ENCODE results near the gene KBTBD4.
"Not testable (repeated sequence)": the region's sequence is repeated elsewhere in the genome, so short reads cannot be mapped to it uniquely, and the experiment has no call there.

KBTBD4 gene

GRCh38 chr11:47564933-47565339 lies 13.8 kb downstream of the KBTBD4 start:
- no peak for DNase-seq (ENCODE audit: low spot score)
- in situ Hi-C loops (cut with MboI; ENCODE audit: low sequenced_read_pairs, unreplicated experiment), result no loop called here
- no peak for TF ChIP-seq CTCF (IDR thresholded peaks at IDR 0.05; ENCODE audit: borderline replicate concordance, control extremely low read depth, extremely low read depth, insufficient read depth, missing control alignments)

- in situ Hi-C loops (cut with MboI; ENCODE audit: low sequenced_read_pairs, unreplicated experiment); DNase-seq (ENCODE audit: low spot score): not testable (repeated sequence)
These were observed 14.4 kb downstream of the KBTBD4 start for GRCh38 chr11:47564366-47564765.

- DNase-seq (ENCODE audit: low spot score); in situ Hi-C loops (cut with MboI; ENCODE audit: low sequenced_read_pairs, unreplicated experiment): not testable (repeated sequence)
These were observed 16.4 kb downstream of the KBTBD4 start for GRCh38 chr11:47562393-47562792.

- in situ Hi-C loops (cut with MboI; ENCODE audit: low sequenced_read_pairs, unreplicated experiment), result no loop called here
- no peak for TF ChIP-seq CTCF (IDR thresholded peaks at IDR 0.05; ENCODE audit: borderline replicate concordance, control extremely low read depth, extremely low read depth, insufficient read depth, missing control alignments)
- DNase-seq (ENCODE audit: low spot score), result no peak
These were observed 18.3 kb downstream of the KBTBD4 start for GRCh38 chr11:47560426-47560825.

GRCh38 chr11:47558695-47559094 lies 20.1 kb downstream of the KBTBD4 start:
- in situ Hi-C loops (cut with MboI; ENCODE audit: low sequenced_read_pairs, unreplicated experiment), result no loop called here

GRCh38 chr11:47557004-47557403 lies 21.8 kb downstream of the KBTBD4 start:
- DNase-seq (ENCODE audit: low spot score); in situ Hi-C loops (cut with MboI; ENCODE audit: low sequenced_read_pairs, unreplicated experiment): not testable (repeated sequence)

More at GRCh38 chr11:47558695-47559094, 20.1 kb downstream of the KBTBD4 start:
- no peak for DNase-seq (ENCODE audit: low spot score)
- no peak for TF ChIP-seq CTCF (IDR thresholded peaks at IDR 0.05; ENCODE audit: borderline replicate concordance, control extremely low read depth, extremely low read depth, insufficient read depth, missing control alignments)

- TF ChIP-seq CTCF (IDR thresholded peaks at IDR 0.05; ENCODE audit: borderline replicate concordance, control extremely low read depth, extremely low read depth, insufficient read depth, missing control alignments), result no peak
- in situ Hi-C loops (cut with MboI; ENCODE audit: low sequenced_read_pairs, unreplicated experiment), result no loop called here
- no peak for DNase-seq (ENCODE audit: low spot score)
These were observed 25.4 kb downstream of the KBTBD4 start for GRCh38 chr11:47553406-47553743.

- TF ChIP-seq CTCF (IDR thresholded peaks at IDR 0.05; ENCODE audit: borderline replicate concordance, control extremely low read depth, extremely low read depth, insufficient read depth, missing control alignments), result peak; percentile 90
- peak; percentile 95 for DNase-seq (ENCODE audit: low spot score)
- in situ Hi-C loops (cut with MboI; ENCODE audit: low sequenced_read_pairs, unreplicated experiment), result no loop called here
These were observed 26.0 kb downstream of the KBTBD4 start, which contains the start of gene CELF1 for GRCh38 chr11:47552566-47553405. Gene CELF1 (minus strand): TSS chr11:47553132. CDS start chr11:47499523, 53,609 bp downstream.
